Left forelimb (tissue), 1 donor: Measurements from ENCODE around the gene STEAP3.
"Not testable (repeated sequence)": the region's sequence is repeated elsewhere in the genome, so short reads cannot be mapped to it uniquely, and the experiment has no call there.

Experiments
- DNase-seq: peaks from one replicate; pipeline ENCODE4 v3.0.0-alpha.2; 2018; ENCODE audit warnings: low spot score

The STEAP3 gene

GRCh38 chr2:119264781-119265692 lies 41.4 kb downstream of the STEAP3 start:
- no peak for DNase-seq

GRCh38 chr2:119265693-119266066 lies 42.0 kb downstream of the STEAP3 start:
- DNase-seq: no peak

- DNase-seq: no peak
These were observed 42.5 kb downstream of the STEAP3 start for GRCh38 chr2:119266091-119266589.

- DNase-seq: no peak
These were observed 44.0 kb downstream of the STEAP3 start for GRCh38 chr2:119267604-119268003.

- no peak for DNase-seq
These were observed 53.2 kb downstream of the STEAP3 start for GRCh38 chr2:119276864-119277263.

GRCh38 chr2:119278385-119278784 lies 54.8 kb downstream of the STEAP3 start:
- DNase-seq: not testable (repeated sequence)

GRCh38 chr2:119278946-119279345 lies 55.3 kb downstream of the STEAP3 start:
- DNase-seq: no peak

GRCh38 chr2:119279666-119280065 lies 56.0 kb downstream of the STEAP3 start:
- DNase-seq: no peak

- DNase-seq: no peak
These were observed 57.0 kb downstream of the STEAP3 start for GRCh38 chr2:119280680-119281079.

- no peak for DNase-seq
These were observed 58.7 kb downstream of the STEAP3 start for GRCh38 chr2:119282146-119282995.

- no peak for DNase-seq
These were observed 59.4 kb downstream of the STEAP3 start for GRCh38 chr2:119282996-119283511.

- no peak for DNase-seq
These were observed 60.3 kb downstream of the STEAP3 start for GRCh38 chr2:119283873-119284331.

GRCh38 chr2:119286661-119287060 lies 63.0 kb downstream of the STEAP3 start:
- DNase-seq: no peak

- no peak for DNase-seq
These were observed 64.9 kb downstream of the STEAP3 start for GRCh38 chr2:119288576-119288975.

GRCh38 chr2:119289093-119289492 lies 65.5 kb downstream of the STEAP3 start:
- no peak for DNase-seq

- DNase-seq: no peak
These were observed 66.0 kb downstream of the STEAP3 start for GRCh38 chr2:119289642-119290041.

GRCh38 chr2:119290859-119291587 lies 67.4 kb downstream of the STEAP3 start:
- no peak for DNase-seq

GRCh38 chr2:119291588-119292167 lies 68.0 kb downstream of the STEAP3 start:
- no peak for DNase-seq

- no peak for DNase-seq
These were observed 68.6 kb downstream of the STEAP3 start for GRCh38 chr2:119292226-119292625.

- no peak for DNase-seq
These were observed 69.6 kb downstream of the STEAP3 start for GRCh38 chr2:119293254-119293653.

GRCh38 chr2:119293900-119294299 lies 70.3 kb downstream of the STEAP3 start:
- no peak for DNase-seq
